CD4-positive, alpha-beta T cell treated with Interleukin-4 for 1 hour (primary cell): Measurements from ENCODE around the gene EIF2D.
"Not testable (repeated sequence)": the region's sequence is repeated elsewhere in the genome, so short reads cannot be mapped to it uniquely, and the experiment has no call there.

Experiments
- DNase-seq, 2 donors: peaks; one replicate each; pipeline ENCODE4 v3.0.0-alpha.2; 2020 to 2022

The EIF2D gene

DNA sequence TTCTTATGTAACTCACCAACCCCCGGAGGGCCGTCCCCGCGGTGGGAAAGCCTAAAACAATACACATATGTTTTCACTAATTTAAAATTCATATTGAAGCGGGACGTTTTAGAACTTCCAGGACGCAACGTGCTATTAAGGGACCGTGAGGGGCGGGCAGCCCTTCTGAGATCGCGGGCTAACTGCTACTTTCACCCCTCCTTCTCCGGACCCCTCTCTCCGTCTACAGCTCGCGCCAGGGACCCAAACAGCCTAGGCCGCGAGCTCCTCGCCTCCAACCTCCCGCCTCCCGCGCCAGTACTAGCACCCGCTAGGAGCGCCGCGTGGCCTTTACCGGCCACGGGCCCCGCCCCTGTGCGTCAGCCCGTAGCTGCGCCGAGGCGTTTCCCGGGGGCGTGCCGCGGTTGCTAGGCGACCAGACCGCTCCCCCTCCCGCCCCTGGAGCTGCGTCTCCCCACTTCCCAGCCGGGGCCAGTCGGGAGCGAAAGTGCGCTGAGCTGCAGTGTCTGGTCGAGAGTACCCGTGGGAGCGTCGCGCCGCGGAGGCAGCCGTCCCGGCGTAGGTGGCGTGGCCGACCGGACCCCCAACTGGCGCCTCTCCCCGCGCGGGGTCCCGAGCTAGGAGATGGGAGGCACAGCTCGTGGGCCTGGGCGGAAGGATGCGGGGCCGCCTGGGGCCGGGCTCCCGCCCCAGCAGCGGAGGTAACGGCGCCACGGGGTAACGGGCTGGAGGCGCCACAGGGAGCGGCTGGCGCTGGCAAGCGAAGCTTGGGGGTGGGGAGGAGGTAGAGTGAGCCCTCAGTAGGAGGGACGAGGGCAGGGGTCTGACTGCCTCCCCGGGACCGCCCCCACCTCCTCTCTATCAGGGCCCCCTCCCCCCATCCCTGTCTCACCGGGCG is 23.1 kb upstream of the EIF2D start, which contains the start of gene DYRK3:
Gene DYRK3 (plus strand): TSS at position 457 of the 898 bp plus-strand sequence. CDS start 168 bp downstream, at position 625.
- DNase-seq: peak; percentile 89

DNA sequence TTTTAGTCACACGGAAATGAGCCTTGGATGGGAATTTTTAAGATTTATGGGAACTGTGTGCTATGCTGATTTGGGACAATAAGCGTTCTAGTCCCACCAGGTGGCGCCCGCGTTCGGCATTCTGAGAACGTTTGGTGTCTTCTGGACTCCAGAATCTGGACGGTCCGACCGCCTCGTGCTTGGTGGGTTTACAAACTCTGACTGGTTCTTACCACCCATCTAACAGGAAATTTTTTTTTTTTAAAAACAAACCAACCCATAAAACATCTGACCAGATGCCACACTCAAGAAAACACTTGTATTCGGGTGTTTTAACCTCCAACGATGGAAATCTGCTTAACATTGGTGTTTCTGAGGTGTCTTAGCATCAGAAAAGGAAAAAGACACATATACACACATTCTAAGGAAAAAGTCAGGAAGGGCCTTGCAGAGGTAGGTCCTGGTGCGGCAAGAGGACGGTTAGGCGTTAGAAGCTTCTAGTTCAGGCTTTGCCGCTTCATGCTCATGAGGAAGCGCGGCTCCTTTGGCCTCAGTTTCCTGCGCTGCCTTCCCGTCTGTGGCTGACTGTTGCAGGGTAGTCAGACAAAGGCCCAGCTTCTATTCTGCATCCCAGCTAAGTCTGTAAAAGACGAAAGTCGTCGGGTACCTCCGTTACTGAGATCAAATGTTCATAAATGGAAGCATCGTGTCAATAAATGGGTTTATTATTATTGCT is 22.3 kb upstream of the EIF2D start:
- peak; percentile 69 to 75 for DNase-seq

- DNase-seq: no peak
Measured at GRCh38 chr1:206633708-206634121, 21.4 kb upstream of the EIF2D start.

DNA sequence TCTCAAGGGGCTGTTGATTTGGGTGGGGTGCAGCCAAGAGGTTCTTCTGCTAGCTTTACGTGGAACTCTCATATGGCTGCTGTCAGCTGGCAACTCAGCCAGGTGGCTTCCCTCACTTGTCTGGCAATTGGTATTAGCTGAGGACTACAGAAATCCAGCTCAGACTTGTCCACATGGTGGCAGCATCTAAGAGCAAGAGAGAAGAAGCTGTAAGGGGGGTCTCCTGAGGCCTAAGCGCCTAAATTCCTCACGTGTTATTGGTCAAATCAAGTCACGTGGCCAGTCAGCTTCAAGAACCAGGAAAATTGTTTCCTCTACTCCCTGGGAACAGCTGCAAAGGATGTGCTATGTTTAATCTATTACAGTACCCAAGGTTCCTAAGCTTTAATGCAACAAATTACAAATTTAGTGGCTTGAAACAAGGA is 18.8 kb upstream of the EIF2D start:
- peak; percentile 29 to 51 for DNase-seq

DNA sequence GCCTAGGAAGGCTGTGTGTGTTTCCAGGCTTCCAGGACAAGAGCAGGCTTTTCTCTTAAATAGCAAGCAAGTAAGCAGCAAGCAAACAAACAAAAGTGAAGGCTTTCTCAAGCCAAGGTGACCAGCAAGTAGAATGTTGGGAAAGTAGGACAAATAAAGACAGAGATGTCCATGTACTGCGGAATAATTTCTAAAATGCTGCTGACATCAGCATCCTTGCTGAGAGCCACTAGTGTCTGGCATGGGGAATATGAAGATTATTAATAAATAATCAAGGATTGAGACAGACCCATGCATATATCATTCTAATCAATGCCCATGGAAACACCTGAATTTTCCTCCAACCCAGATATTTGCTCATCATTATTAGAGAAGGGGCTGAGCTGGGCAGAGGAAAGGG is 16.7 kb upstream of the EIF2D start:
- DNase-seq: no peak

- not testable (repeated sequence) for DNase-seq
Measured at GRCh38 chr1:206626396-206626795, 14.1 kb upstream of the EIF2D start.

DNA sequence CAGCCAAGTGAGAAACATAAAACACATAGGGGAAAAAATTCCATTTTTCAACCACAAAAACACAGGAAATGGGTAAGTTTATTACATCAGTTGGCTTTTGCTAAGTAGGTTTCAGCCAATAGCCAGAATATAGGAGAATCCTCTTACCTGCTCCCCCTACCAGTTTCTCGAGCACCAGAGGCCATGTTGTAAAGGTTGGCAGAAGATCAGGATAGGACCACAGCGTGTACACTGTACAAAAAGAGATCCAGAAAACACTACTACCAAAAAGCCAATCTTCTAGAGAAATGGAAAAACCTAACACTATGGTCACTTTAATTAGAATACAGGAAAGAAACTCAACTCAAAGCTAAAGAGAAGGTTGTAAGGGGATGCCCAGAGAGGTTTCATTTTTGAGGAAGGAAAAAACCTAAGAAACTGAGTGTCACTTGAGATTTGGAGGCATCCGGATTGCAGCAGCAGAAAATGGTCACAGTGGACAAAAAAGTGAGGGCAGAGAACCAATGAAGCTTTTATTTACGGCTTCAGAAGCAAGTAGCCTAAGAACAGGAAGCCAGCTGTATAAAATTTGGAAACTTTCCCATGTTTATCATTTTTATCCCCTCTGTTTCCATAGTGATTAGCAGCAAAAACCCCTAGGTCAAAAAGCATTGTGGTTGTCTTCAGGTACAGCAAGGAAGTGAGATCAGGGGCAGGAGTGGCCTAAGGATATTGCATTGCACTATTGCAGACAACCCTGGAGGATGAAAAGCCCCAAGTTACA is 2.9 kb downstream of the EIF2D start:
- DNase-seq: no peak

DNA sequence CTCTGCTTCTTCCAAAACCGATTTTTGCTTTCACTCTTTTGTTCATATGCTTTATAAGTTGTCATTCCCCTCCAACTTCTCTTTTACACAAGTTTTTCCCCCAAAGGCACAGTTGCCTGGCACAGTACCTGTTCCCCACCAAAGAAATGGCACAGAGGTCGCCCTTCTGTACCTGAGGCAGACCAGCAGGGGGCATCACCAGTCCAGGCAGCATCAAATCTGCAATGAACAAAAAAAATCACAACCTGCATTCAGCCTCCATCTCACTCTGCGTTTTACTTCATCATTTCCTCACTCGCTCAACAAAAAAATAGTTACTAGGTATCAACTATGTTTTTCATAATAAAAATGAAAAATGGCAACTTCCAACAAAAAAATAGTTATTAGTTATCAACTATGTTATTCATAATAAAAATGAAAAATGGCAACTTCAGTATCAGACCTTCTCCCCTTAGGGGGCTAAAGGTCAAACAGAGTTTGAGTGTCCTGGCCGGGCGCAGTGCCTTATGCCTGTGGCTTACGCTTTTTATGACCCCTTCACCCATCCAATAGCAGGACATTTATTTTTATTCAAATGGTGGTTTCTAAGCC is 4.1 kb downstream of the EIF2D start:
- DNase-seq: peak; percentile 62 to 69

DNA sequence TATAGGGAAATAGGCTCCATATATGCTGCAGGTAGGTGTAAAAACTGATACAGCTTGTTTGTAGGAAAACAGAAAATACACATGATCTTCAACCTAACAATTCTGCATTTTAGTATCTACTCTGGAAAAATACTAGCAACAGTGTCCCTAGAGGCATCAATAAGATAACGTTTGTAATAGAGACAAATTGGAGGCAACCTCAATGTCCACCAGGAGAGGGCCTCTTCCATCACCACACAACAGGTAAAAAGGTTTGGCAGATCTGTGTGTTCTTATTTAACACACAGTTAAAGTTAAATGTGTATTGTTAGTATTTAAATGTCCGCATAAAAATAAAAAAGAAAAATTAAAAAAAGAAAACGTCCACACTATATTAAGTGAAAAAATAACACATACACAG is 5.4 kb downstream of the EIF2D start:
- DNase-seq: no peak

GRCh38 chr1:206604861-206605260 is 7.4 kb downstream of the EIF2D start:
- DNase-seq: no peak

GRCh38 chr1:206600527-206600926 is 11.7 kb downstream of the EIF2D start:
- DNase-seq: no peak

GRCh38 chr1:206596319-206596666 is 16.0 kb downstream of the EIF2D start:
- no peak for DNase-seq

- no peak for DNase-seq
Measured at GRCh38 chr1:206595581-206596318, 16.5 kb downstream of the EIF2D start.

DNA sequence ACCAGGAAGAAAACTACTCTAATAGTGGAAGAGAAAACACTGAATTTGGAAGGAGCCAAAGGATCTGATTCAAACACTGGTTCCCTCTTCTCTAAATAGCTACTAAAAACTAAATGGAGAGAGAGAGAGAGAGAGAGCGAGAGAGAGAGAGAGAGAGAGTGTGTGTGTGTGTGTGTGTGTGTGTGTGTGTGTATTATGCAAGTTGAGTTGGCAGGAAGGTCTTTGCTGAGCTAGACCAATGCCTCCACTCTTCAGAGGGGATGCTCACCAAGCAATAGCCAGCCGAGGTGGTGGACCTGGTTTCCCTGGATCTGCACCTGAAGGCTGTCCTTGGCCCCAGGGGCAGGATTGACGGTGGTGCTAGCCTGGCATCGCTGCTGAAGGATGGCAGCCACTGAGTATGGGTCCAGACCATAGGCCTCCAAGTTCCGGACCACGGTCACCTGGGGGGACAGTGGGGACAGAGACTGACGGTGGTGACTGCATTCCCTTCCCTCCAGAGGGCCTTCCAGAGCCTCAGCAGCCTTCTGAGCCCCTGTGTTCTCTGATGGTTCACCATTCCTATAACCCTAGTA is 18.8 kb downstream of the EIF2D start:
- DNase-seq: no peak

- no peak for DNase-seq
Measured at GRCh38 chr1:206591696-206592095, 20.6 kb downstream of the EIF2D start.

GRCh38 chr1:206591226-206591625 is 21.0 kb downstream of the EIF2D start:
- DNase-seq: no peak

- peak; percentile 33 to 59 for DNase-seq
Measured at GRCh38 chr1:206590025-206590758, 22.1 kb downstream of the EIF2D start.

DNA sequence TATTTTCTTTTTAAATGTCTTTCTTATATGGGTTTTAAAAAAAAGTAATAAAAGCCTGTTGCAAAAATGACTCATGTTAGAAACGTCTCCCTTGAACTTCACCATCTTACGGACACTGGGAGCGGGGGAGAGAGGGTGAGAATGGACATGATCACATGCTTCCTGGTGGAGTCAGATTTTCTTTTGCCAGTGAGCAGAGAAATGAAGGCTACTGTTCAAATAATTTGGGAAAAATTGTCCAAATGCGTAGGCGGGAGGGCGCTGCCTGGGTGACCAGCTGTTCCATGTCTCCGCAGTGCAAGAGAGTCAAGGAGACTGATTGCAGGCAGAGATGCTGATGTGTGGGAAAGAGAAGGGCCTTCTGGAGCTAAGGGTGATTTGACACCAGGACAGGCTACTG is 23.1 kb downstream of the EIF2D start:
- DNase-seq: no peak

- no peak for DNase-seq
Measured at GRCh38 chr1:206588492-206588891, 23.8 kb downstream of the EIF2D start.

- no peak for DNase-seq
Measured at GRCh38 chr1:206587904-206588303, 24.4 kb downstream of the EIF2D start.
